ENCODE measurements around the gene MRPL1. TPM values are rescaled to one million over a fixed set of nuclear protein-coding genes. Genes with fewer than 3 reads are reported as not detected.
"Not testable (repeated sequence)": the region's sequence is repeated elsewhere in the genome, so short reads cannot be mapped to it uniquely, and the experiment has no call there.

Gene MRPL1
- total and polyA plus RNA-seq, 3 donors from 2014 or later: 11.5 to 17.9 (median 16.6) TPM

GRCh38 chr4:77859256-77859655 is 3.4 kb upstream of the MRPL1 start:
- intact Hi-C loops (cut with DNase I; ENCODE audit: low total_unique reads): no loop called here
- no peak for DNase-seq
- TF ChIP-seq POLR2A (IDR thresholded peaks at IDR 0.05) (no peak), CTCF (IDR thresholded peaks at IDR 0.05) (no peak)

GRCh38 chr4:77861495-77861894 is 1.1 kb upstream of the MRPL1 start:
- TF ChIP-seq CTCF (IDR thresholded peaks at IDR 0.05): no peak
- TF ChIP-seq POLR2A (IDR thresholded peaks at IDR 0.05): no peak
- H3K9me3 ChIP-seq: no peaks in the 10 kb centered on the region
- H3K27ac ChIP-seq: peak overlapping the region; percentile 83 to 96
- peaks cover 6% of the 10 kb centered on the region for H3K4me1 ChIP-seq
- H3K36me3 ChIP-seq (ENCODE audit: low read depth, missing control alignments): no peaks in the 10 kb centered on the region
- H3K27me3 ChIP-seq: no peaks in the 10 kb centered on the region
- no peak for DNase-seq
- intact Hi-C loops (cut with DNase I; ENCODE audit: low total_unique reads): no loop called here
- 77% methylated on average over 1 of the region's 1 CpG for WGBS, 2 donors
- peak overlapping the region; percentile 66 to 73 for H3K4me3 ChIP-seq

More at GRCh38 chr4:77859256-77859655, 3.4 kb upstream of the MRPL1 start:
- Histone ChIP-seq H3K4me1 (peaks cover 6% of the 10 kb centered on the region), H3K27me3 (no peaks in the 10 kb centered on the region), H3K4me3 (no peak overlapping the region), H3K9me3 (no peaks in the 10 kb centered on the region), H3K27ac (no peak overlapping the region), H3K36me3 (ENCODE audit: low read depth, missing control alignments) (no peaks in the 10 kb centered on the region)
- 94 to 96% methylated on average over 3 of the region's 3 CpGs for WGBS, 2 donors

DNA sequence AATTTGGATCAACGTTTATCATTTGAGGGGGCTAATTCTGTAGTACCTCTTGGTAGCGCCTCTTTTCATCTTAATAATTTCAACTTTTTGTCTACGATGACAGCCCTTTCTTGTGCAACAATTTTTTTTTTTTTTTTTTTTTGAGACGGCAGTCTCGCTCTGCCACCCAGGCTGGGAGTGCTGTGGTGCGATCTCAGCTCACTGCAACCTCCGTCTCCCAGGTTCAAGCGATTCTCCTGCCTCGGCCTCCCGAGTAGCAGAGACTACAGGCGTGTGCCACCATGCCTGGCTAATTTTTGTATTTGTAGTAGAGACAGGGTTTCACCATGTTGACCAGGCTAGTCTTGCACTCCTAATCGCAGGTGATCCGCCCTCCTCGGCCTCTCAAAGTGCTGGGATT is 711 bp downstream of the MRPL1 start:
- 24 to 25% methylated on average over 14 of the region's 14 CpGs for WGBS, 2 donors
- intact Hi-C loops (cut with DNase I; ENCODE audit: low total_unique reads); H3K27me3 ChIP-seq; H3K9me3 ChIP-seq; DNase-seq; H3K36me3 ChIP-seq (ENCODE audit: low read depth, missing control alignments); H3K4me1 ChIP-seq: not testable (repeated sequence)
- Histone ChIP-seq H3K4me3 (peak overlapping the region; percentile 66 to 73), H3K27ac (peak overlapping the region; percentile 83 to 96)

GRCh38 chr4:77865259-77865658 is 2.6 kb downstream of the MRPL1 start:
- Histone ChIP-seq H3K4me3 (no peak overlapping the region), H3K27me3 (no peaks in the 10 kb centered on the region), H3K9me3 (no peaks in the 10 kb centered on the region), H3K27ac (no peak overlapping the region), H3K36me3 (ENCODE audit: low read depth, missing control alignments) (no peaks in the 10 kb centered on the region), H3K4me1 (peaks cover 6% of the 10 kb centered on the region)
- TF ChIP-seq POLR2A (IDR thresholded peaks at IDR 0.05) (no peak), CTCF (IDR thresholded peaks at IDR 0.05) (no peak)
- no peak for DNase-seq
- WGBS, 2 donors: 85 to 87% methylated on average over 3 of the region's 3 CpGs
- intact Hi-C loops (cut with DNase I; ENCODE audit: low total_unique reads): no loop called here

DNA sequence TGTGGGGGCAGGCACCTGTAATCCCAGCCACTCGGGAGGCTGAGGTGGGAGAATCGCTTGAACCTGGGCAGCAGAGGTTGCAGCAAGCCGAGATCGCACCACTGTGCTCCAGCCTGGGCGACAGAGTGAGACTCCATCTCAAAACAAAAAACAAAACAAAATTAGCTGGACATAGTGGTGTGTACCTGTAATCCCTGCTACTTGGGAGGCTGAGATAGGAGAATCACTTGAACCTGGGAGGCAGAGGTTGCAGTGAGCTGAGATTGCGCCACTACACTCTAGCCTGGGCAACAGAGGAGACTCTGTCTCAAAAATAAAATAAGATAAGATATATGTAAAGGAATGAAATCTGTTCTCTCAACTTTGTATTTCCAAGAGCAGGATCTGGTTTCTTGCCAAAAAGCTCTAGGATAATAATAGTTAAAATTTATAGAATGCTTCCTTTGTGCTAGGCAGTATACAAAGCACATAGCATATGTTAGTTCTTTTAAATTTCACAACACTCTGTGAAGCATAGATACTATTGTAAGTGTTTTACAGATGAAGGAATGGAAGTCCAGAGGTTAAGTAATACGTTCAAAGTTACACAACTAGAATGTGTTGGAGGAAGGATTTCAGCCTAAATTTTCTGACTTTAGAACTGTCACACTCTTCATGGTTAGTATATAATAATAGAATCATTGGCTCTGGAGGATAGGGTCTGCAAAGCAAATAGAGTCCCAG is 10.3 kb downstream of the MRPL1 start:
- Histone ChIP-seq H3K9me3 (no peaks in the 10 kb centered on the region), H3K36me3 (ENCODE audit: low read depth, missing control alignments) (no peaks in the 10 kb centered on the region), H3K4me1 (no peaks in the 10 kb centered on the region), H3K27me3 (no peaks in the 10 kb centered on the region), H3K4me3 (no peak overlapping the region), H3K27ac (no peak overlapping the region)
- WGBS, 2 donors: 87 to 89% methylated on average over 7 of the region's 7 CpGs
- intact Hi-C loops (cut with DNase I; ENCODE audit: low total_unique reads): no loop called here
- no peak for DNase-seq
- TF ChIP-seq POLR2A (IDR thresholded peaks at IDR 0.05): no peak
- no peak for TF ChIP-seq CTCF (IDR thresholded peaks at IDR 0.05)
